RPMI7951 (cell line): ENCODE data around the gene CACNA1I. TPM values are rescaled to one million over a fixed set of nuclear protein-coding genes. Genes with fewer than 3 reads are reported as not detected.
A peak's percentile ranks its signal among the peaks of the same experiment; 100 is the strongest.

Source experiments
- DNase-seq: peaks from one replicate; pipeline ENCODE4 v3.0.0-alpha.2; 2012; ENCODE audit warnings: low read depth
- total RNA-seq: library from RNA; depleted of rRNA; stranded (reverse); fragments of >200 nt; shearing (Covaris generic); gene quantifications from 2 replicates; pipeline ENCODE4 v1.2.3, GENCODE V29; 2014

CACNA1I gene
- total RNA-seq, 1 experiment from 2014 or later, result not detected

- no peak for DNase-seq
Measured at GRCh38 chr22:39568278-39568981, 2.1 kb upstream of the CACNA1I start.

- no peak for DNase-seq
Measured at GRCh38 chr22:39569066-39569465, 1.5 kb upstream of the CACNA1I start.

- DNase-seq, result no peak
Measured at GRCh38 chr22:39570226-39570625, 327 bp upstream of the CACNA1I start.

- DNase-seq, result no peak
Measured at GRCh38 chr22:39571538-39571937, 985 bp downstream of the CACNA1I start.

GRCh38 chr22:39574779-39575551 lies 4.4 kb downstream of the CACNA1I start:
- DNase-seq, result peak; percentile 93

- DNase-seq, result no peak
Measured at GRCh38 chr22:39575552-39575825, 4.9 kb downstream of the CACNA1I start.

GRCh38 chr22:39576027-39576426 lies 5.5 kb downstream of the CACNA1I start:
- no peak for DNase-seq

GRCh38 chr22:39577366-39577765 lies 6.8 kb downstream of the CACNA1I start:
- DNase-seq, result no peak

GRCh38 chr22:39577900-39578299 lies 7.3 kb downstream of the CACNA1I start:
- no peak for DNase-seq

- no peak for DNase-seq
Measured at GRCh38 chr22:39580006-39580441, 9.5 kb downstream of the CACNA1I start.

- no peak for DNase-seq
Measured at GRCh38 chr22:39580795-39581194, 10.2 kb downstream of the CACNA1I start.

- DNase-seq, result no peak
Measured at GRCh38 chr22:39581303-39581702, 10.8 kb downstream of the CACNA1I start.

GRCh38 chr22:39583066-39583667 lies 12.6 kb downstream of the CACNA1I start:
- no peak for DNase-seq

- DNase-seq, result no peak
Measured at GRCh38 chr22:39589875-39590274, 19.3 kb downstream of the CACNA1I start.

- DNase-seq, result peak; percentile 88
Measured at GRCh38 chr22:39592081-39593065, 21.8 kb downstream of the CACNA1I start.

GRCh38 chr22:39593066-39593930 lies 22.7 kb downstream of the CACNA1I start:
- peak; percentile 53 for DNase-seq

- DNase-seq, result no peak
Measured at GRCh38 chr22:39593931-39594285, 23.4 kb downstream of the CACNA1I start.

- DNase-seq, result no peak
Measured at GRCh38 chr22:39594411-39594810, 23.9 kb downstream of the CACNA1I start.

- DNase-seq, result no peak
Measured at GRCh38 chr22:39595622-39596172, 25.1 kb downstream of the CACNA1I start.

GRCh38 chr22:39596601-39597000 lies 26.0 kb downstream of the CACNA1I start:
- no peak for DNase-seq
